Activated naive CD4-positive, alpha-beta T cell (primary cell): ENCODE data around the gene NRG2.

Experiments
- DNase-seq, 4 experiments: peaks; one replicate each; lab custom pipeline; 2025; lab: John Stamatoyannopoulos, UW

The NRG2 gene

GRCh38 chr5:139903450-139903794 lies 139.7 kb downstream of the NRG2 start:
- DNase-seq, result no peak

- DNase-seq, result no peak
Observed at GRCh38 chr5:139901986-139902385, 141.1 kb downstream of the NRG2 start.

GRCh38 chr5:139901251-139901575 lies 141.9 kb downstream of the NRG2 start:
- DNase-seq, result no peak

- DNase-seq, result no peak
Observed at GRCh38 chr5:139900546-139901250, 142.4 kb downstream of the NRG2 start.

- no peak for DNase-seq
Observed at GRCh38 chr5:139898981-139899380, 144.1 kb downstream of the NRG2 start.

GRCh38 chr5:139897982-139898381 lies 145.1 kb downstream of the NRG2 start:
- no peak for DNase-seq

- no peak for DNase-seq
Observed at GRCh38 chr5:139897342-139897741, 145.8 kb downstream of the NRG2 start.

- DNase-seq, result no peak
Observed at GRCh38 chr5:139896718-139897117, 146.4 kb downstream of the NRG2 start.

GRCh38 chr5:139895647-139896046 lies 147.5 kb downstream of the NRG2 start:
- no peak for DNase-seq

- no peak for DNase-seq
Observed at GRCh38 chr5:139895046-139895445, 148.1 kb downstream of the NRG2 start.

GRCh38 chr5:139893873-139894272 lies 149.2 kb downstream of the NRG2 start:
- no peak for DNase-seq

- no peak for DNase-seq
Observed at GRCh38 chr5:139889410-139889809, 153.7 kb downstream of the NRG2 start.

- DNase-seq, result no peak
Observed at GRCh38 chr5:139888370-139888769, 154.7 kb downstream of the NRG2 start.

GRCh38 chr5:139886213-139886612 lies 156.9 kb downstream of the NRG2 start:
- no peak for DNase-seq

GRCh38 chr5:139885857-139886208 lies 157.3 kb downstream of the NRG2 start:
- DNase-seq, result no peak

GRCh38 chr5:139885172-139885856 lies 157.8 kb downstream of the NRG2 start:
- no peak for DNase-seq

- no peak for DNase-seq
Observed at GRCh38 chr5:139884734-139885133, 158.4 kb downstream of the NRG2 start.

- no peak for DNase-seq
Observed at GRCh38 chr5:139884144-139884543, 159.0 kb downstream of the NRG2 start.

GRCh38 chr5:139882961-139883539 lies 160.0 kb downstream of the NRG2 start:
- DNase-seq, result no peak

- no peak for DNase-seq
Observed at GRCh38 chr5:139882316-139882715, 160.8 kb downstream of the NRG2 start.

- DNase-seq, result no peak
Observed at GRCh38 chr5:139881143-139881733, 161.9 kb downstream of the NRG2 start.

- DNase-seq, result no peak
Observed at GRCh38 chr5:139880416-139881142, 162.5 kb downstream of the NRG2 start.

- no peak for DNase-seq
Observed at GRCh38 chr5:139878093-139878492, 165.0 kb downstream of the NRG2 start.
